GM19240 (cell line): ENCODE results near the gene PSTK.

Experiments
- DNase-seq: peaks from one replicate; pipeline ENCODE4 v3.0.0; 2011; ENCODE audit warnings: low spot score; ENCODE audit not compliant: insufficient read length

The PSTK gene

GRCh38 chr10:122992031-122992585 lies 11.9 kb downstream of the PSTK start:
- DNase-seq, result no peak

GRCh38 chr10:122993797-122994336 lies 13.7 kb downstream of the PSTK start:
- no peak for DNase-seq

GRCh38 chr10:122995936-122996335 lies 15.7 kb downstream of the PSTK start:
- DNase-seq, result no peak

GRCh38 chr10:122997864-122998263 lies 17.7 kb downstream of the PSTK start:
- no peak for DNase-seq

- DNase-seq, result no peak
Measured at GRCh38 chr10:122998360-122998917, 18.2 kb downstream of the PSTK start.

- no peak for DNase-seq
Measured at GRCh38 chr10:122998934-122999333, 18.7 kb downstream of the PSTK start.

GRCh38 chr10:122999347-122999746 lies 19.1 kb downstream of the PSTK start:
- DNase-seq, result no peak

GRCh38 chr10:123000155-123000554 lies 20.0 kb downstream of the PSTK start:
- DNase-seq, result no peak

- no peak for DNase-seq
Measured at GRCh38 chr10:123001370-123001769, 21.2 kb downstream of the PSTK start.

GRCh38 chr10:123004298-123004697 lies 24.1 kb downstream of the PSTK start:
- no peak for DNase-seq

GRCh38 chr10:123007558-123008354 lies 27.6 kb downstream of the PSTK start:
- DNase-seq, result peak; percentile 34

GRCh38 chr10:123008355-123009104 lies 28.3 kb downstream of the PSTK start, which contains the start of the genes ACADSB and IKZF5:
ACADSB (plus strand) TSS chr10:123009006; CDS start chr10:123009030, 24 bp downstream.
IKZF5 (minus strand) TSS chr10:123008795; CDS start chr10:122998625, 10,170 bp downstream.
- DNase-seq, result peak; percentile 98

GRCh38 chr10:123009105-123009820 lies 29.1 kb downstream of the PSTK start:
- peak; percentile 4 for DNase-seq

GRCh38 chr10:123011987-123012386 lies 31.8 kb downstream of the PSTK start:
- DNase-seq, result no peak

GRCh38 chr10:123013456-123014419 lies 33.5 kb downstream of the PSTK start:
- no peak for DNase-seq

- no peak for DNase-seq
Measured at GRCh38 chr10:123014772-123015171, 34.6 kb downstream of the PSTK start.

- no peak for DNase-seq
Measured at GRCh38 chr10:123016228-123016627, 36.0 kb downstream of the PSTK start.

GRCh38 chr10:123017421-123018165 lies 37.4 kb downstream of the PSTK start:
- no peak for DNase-seq

GRCh38 chr10:123018531-123018930 lies 38.3 kb downstream of the PSTK start:
- no peak for DNase-seq
